DND-41 (cell line): Measurements from ENCODE around the gene ADGRB3.
"Not testable (repeated sequence)": the region's sequence is repeated elsewhere in the genome, so short reads cannot be mapped to it uniquely, and the experiment has no call there.

ENCODE experiments used
- ATAC-seq: fragments of 200-7000 bp; cut with Tn5 transposase; 3 replicates; pipeline ENCODE4 v1.9.1; 2021; ENCODE audit warnings: low read depth; ENCODE audit not compliant: insufficient read depth
- DNase-seq: peaks from one replicate; pipeline ENCODE4 v3.0.0-alpha.2; 2020
- H2AFZ ChIP-seq: 2 replicates; pipeline ENCODE4 v1.6.0; 2012; ENCODE audit warnings: low read depth, low read length
- H3K27ac ChIP-seq: 2 replicates; pipeline ENCODE4 v1.5.1; 2012; ENCODE audit warnings: low read length, inconsistent platforms
- H3K27me3 ChIP-seq: fragments of 200-600 bp; sonication (generic); 2 replicates; pipeline ENCODE4 v1.6.0; 2012; ENCODE audit warnings: low read length, mild to moderate bottlenecking, inconsistent platforms; ENCODE audit not compliant: insufficient read depth, poor library complexity
- H3K36me3 ChIP-seq: 2 replicates; pipeline ENCODE4 v1.5.1; 2012; ENCODE audit warnings: low read length, inconsistent platforms; ENCODE audit not compliant: insufficient read depth
- H3K4me1 ChIP-seq: 2 replicates; pipeline ENCODE4 v1.5.1; 2012; ENCODE audit warnings: mild to moderate bottlenecking, low read length; ENCODE audit not compliant: insufficient read depth
- H3K4me2 ChIP-seq: 2 replicates; pipeline ENCODE4 v1.6.0; 2012; ENCODE audit warnings: mild to moderate bottlenecking, moderate library complexity, low read length, inconsistent platforms; ENCODE audit not compliant: insufficient read depth
- H3K4me3 ChIP-seq, 2 experiments: fragments of 200-600 bp in 1 of 2; shearing (Covaris generic) in 1 of 2; 2 replicates each; pipeline ENCODE4 v1.5.1; 2012 to 2016; ENCODE audit warnings: inconsistent platforms in 2 of 2, low read length in 2 of 2, mild to moderate bottlenecking in 2 of 2, low read depth in 1 of 2, moderate library complexity in 1 of 2
- H3K79me2 ChIP-seq: 2 replicates; pipeline ENCODE4 v1.6.0; 2012; ENCODE audit warnings: low read length, inconsistent platforms; ENCODE audit not compliant: insufficient read depth
- H3K9ac ChIP-seq: 2 replicates; pipeline ENCODE4 v1.6.0; 2012; ENCODE audit warnings: low read depth, mild to moderate bottlenecking, inconsistent platforms, low read length, moderate library complexity
- H3K9me3 ChIP-seq: 2 replicates; pipeline ENCODE4 v1.5.1; 2012; ENCODE audit warnings: low read length, moderate library complexity, mild to moderate bottlenecking, inconsistent platforms; ENCODE audit not compliant: insufficient read depth, severe bottlenecking
- H4K20me1 ChIP-seq: 2 replicates; pipeline ENCODE4 v1.6.0; 2012; ENCODE audit warnings: low read length; ENCODE audit not compliant: insufficient read depth
- EZH2 ChIP-seq: IDR thresholded peaks from 3 replicates; pipeline ENCODE4 v1.6.1; 2012; ENCODE audit warnings: borderline replicate concordance, low read depth, mild to moderate bottlenecking, moderate library complexity, low read length, inconsistent platforms; ENCODE audit not compliant: severe bottlenecking
- TF ChIP-seq, protein P1 (sequence below): IDR thresholded peaks from 2 replicates; pipeline ENCODE4 v1.5.1; 2012; ENCODE audit warnings: borderline replicate concordance, low read length, moderate library complexity, mild to moderate bottlenecking; ENCODE audit not compliant: poor library complexity, severe bottlenecking; ENCODE audit errors: extremely low read depth

ADGRB3 gene

DNA sequence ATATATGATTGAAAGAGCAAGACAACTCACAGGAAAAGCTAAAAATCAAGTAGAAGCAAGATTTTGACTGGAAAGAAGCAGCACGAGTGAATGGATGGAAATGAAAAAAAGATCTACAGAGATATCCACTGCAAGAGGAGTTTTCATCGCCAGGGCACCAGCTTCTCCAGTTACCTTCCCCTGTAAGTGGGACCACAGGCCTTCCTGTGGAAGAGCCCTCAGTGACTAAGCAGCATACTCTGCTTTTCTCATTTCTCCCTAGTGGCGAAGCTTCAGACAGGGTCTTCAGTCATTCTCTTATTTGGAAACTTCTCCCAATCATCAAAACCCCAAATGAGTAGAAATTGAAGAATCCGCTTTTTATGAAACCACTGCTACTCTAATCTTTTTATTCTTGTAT, 40.5 kb downstream of the ADGRB3 start:
- Histone ChIP-seq H3K4me1 (no peaks in the 10 kb centered on the region), H2AFZ (no peak overlapping the region), H3K27ac (no peak overlapping the region), H3K36me3 (no peaks in the 10 kb centered on the region), H3K4me2 (no peak overlapping the region), H3K79me2 (no peaks in the 10 kb centered on the region), H3K27me3 (no peaks in the 10 kb centered on the region), H3K4me3 (no peak overlapping the region), H3K9me3 (no peaks in the 10 kb centered on the region), H3K9ac (no peak overlapping the region), H4K20me1 (no peaks in the 10 kb centered on the region)
- ATAC-seq (no peak), DNase-seq (no peak)
- TF ChIP-seq EZH2: no peak
- TF ChIP-seq, protein P1, sequence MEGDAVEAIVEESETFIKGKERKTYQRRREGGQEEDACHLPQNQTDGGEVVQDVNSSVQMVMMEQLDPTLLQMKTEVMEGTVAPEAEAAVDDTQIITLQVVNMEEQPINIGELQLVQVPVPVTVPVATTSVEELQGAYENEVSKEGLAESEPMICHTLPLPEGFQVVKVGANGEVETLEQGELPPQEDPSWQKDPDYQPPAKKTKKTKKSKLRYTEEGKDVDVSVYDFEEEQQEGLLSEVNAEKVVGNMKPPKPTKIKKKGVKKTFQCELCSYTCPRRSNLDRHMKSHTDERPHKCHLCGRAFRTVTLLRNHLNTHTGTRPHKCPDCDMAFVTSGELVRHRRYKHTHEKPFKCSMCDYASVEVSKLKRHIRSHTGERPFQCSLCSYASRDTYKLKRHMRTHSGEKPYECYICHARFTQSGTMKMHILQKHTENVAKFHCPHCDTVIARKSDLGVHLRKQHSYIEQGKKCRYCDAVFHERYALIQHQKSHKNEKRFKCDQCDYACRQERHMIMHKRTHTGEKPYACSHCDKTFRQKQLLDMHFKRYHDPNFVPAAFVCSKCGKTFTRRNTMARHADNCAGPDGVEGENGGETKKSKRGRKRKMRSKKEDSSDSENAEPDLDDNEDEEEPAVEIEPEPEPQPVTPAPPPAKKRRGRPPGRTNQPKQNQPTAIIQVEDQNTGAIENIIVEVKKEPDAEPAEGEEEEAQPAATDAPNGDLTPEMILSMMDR: no peak

DNA sequence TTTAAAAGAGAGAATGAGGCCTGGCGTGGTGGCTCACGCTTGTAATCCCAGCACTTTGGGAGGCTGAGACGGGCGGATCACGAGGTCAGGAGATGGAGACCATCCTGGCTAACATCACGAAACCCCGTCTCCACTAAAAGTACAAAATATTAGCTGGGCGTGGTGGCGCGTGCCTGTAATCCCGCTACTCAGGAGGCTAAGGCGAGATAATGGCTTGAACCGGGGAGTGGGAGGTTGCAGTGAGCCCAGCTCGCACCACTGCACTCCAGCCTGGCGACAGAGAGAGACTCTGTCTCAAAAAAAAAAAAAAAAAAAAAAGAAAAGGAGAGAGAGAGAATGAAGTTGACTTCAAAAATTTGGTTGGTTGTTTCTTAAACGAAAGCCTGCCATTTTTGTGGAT, 41.0 kb downstream of the ADGRB3 start:
- H3K9ac ChIP-seq, H3K4me2 ChIP-seq, H3K27me3 ChIP-seq, H3K27ac ChIP-seq, H3K4me1 ChIP-seq, ATAC-seq, H4K20me1 ChIP-seq, H2AFZ ChIP-seq, DNase-seq, H3K4me3 ChIP-seq, H3K9me3 ChIP-seq, H3K36me3 ChIP-seq, H3K79me2 ChIP-seq: not testable (repeated sequence)

DNA sequence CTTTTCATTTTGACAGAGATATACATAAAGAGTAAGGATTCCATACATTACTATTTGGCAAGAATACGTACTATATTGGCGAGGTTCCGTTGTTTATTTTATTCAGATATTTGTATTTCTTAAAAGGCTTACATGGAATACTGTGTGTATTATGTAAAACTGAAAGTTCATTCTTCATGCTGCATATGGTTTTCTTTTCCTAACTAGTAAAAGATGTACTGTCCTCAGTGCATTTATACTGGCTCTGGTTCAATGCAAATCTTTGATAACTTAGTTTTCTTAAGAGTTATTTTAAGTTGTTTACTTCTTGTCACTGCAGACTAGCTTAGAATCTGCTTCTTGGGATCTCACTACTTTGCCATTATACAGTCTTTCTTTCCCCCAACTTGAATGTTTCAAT, 42.0 kb downstream of the ADGRB3 start:
- H3K27ac ChIP-seq: no peak overlapping the region
- no peak overlapping the region for H3K4me3 ChIP-seq
- no peak overlapping the region for H3K4me2 ChIP-seq
- no peak overlapping the region for H2AFZ ChIP-seq
- H3K36me3 ChIP-seq: no peaks in the 10 kb centered on the region
- DNase-seq: no peak
- no peaks in the 10 kb centered on the region for H3K79me2 ChIP-seq
- no peaks in the 10 kb centered on the region for H4K20me1 ChIP-seq
- H3K9ac ChIP-seq: no peak overlapping the region
- H3K9me3 ChIP-seq: no peaks in the 10 kb centered on the region
- no peak for ATAC-seq
- TF ChIP-seq EZH2: no peak
- TF ChIP-seq, protein P1: no peak
- H3K4me1 ChIP-seq: no peaks in the 10 kb centered on the region
- no peaks in the 10 kb centered on the region for H3K27me3 ChIP-seq

DNA sequence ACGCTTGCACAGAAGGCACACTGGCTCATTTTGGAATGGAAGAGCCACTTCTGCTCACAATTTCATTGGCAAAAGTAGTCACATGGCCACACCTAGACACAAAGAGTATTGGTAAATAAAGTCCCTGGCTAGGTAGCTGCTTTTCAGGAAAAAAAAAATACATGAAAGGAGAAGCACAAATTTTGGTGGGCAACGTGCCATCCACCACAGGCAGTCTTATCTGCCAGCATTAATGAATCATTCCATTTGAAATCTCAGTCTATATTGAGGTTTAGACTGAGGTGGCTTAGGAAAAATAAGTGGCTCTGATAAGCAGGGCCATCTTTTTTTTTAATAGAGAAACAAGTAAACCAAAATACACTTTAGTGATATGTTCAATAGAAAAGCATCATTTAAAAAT, 44.3 kb downstream of the ADGRB3 start:
- DNase-seq (no peak), ATAC-seq (no peak)
- Histone ChIP-seq H3K9me3 (no peaks in the 10 kb centered on the region), H4K20me1 (no peaks in the 10 kb centered on the region), H3K4me1 (no peaks in the 10 kb centered on the region), H2AFZ (no peak overlapping the region), H3K4me2 (no peak overlapping the region), H3K27me3 (no peaks in the 10 kb centered on the region), H3K4me3 (no peak overlapping the region), H3K9ac (no peak overlapping the region), H3K79me2 (no peaks in the 10 kb centered on the region), H3K27ac (no peak overlapping the region), H3K36me3 (no peaks in the 10 kb centered on the region)
- TF ChIP-seq, protein P1: no peak
- TF ChIP-seq EZH2: no peak
